Panc1 (cell line): ENCODE data around the gene DPEP2. TPM values are rescaled to one million over a fixed set of nuclear protein-coding genes. Genes with fewer than 3 reads are reported as not detected.

ENCODE experiments used
- ATAC-seq: fragments of 200-7000 bp; cut with Tn5 transposase; 2 replicates; pipeline ENCODE4 v1.9.1; 2020; ENCODE audit warnings: mild to moderate bottlenecking, moderate library complexity
- BruUV-seq: library from RNA; stranded (reverse); fragments of 400-500 nt; replicated peaks from 2 replicates; lab custom pipeline; 2021; lab: Mats Ljungman, UMichigan
- CTCF ChIA-PET: fragments of 300-600 bp; sonication (Branson Sonifier 250); formaldehyde crosslinking; loops from one replicate; lab custom pipeline; 2022; ENCODE audit warnings: antibody characterized with exemption; lab: Charles Lee
- POLR2A ChIA-PET: fragments of 300-600 bp; sonication (Branson Sonifier 250); formaldehyde crosslinking; loops from one replicate; lab custom pipeline; 2022; ENCODE audit warnings: antibody characterized with exemption; lab: Charles Lee
- DNase-seq: peaks from one replicate; pipeline ENCODE4 v3.0.0-alpha.2; 2010; ENCODE audit warnings: low read depth, low spot score
- H3K27ac ChIP-seq: 2 replicates; pipeline ENCODE4 v1.5.1; 2011; ENCODE audit warnings: mild to moderate bottlenecking, low read length, inconsistent platforms
- H3K27me3 ChIP-seq: fragments of 200-500 bp; sonication (Bioruptor generic); 2 replicates; pipeline ENCODE4 v1.6.0; 2014; ENCODE audit warnings: low read length, inconsistent platforms; ENCODE audit not compliant: control insufficient read depth, insufficient read depth
- H3K36me3 ChIP-seq: fragments of 200-500 bp; sonication (Bioruptor generic); 2 replicates; pipeline ENCODE4 v1.5.1; 2014; ENCODE audit warnings: inconsistent platforms, mild to moderate bottlenecking, low read length, moderate library complexity; ENCODE audit not compliant: control insufficient read depth, insufficient read depth
- H3K4me1 ChIP-seq: 2 replicates; pipeline ENCODE4 v1.5.1; 2011; ENCODE audit warnings: inconsistent platforms, mild to moderate bottlenecking, low read length, moderate library complexity; ENCODE audit not compliant: control insufficient read depth, insufficient read depth
- H3K4me3 ChIP-seq, 2 experiments: 2 replicates each; pipeline ENCODE4 v1.5.1; 2011 to 2012; ENCODE audit warnings: low read depth in 2 of 2, low read length in 2 of 2, mild to moderate bottlenecking in 2 of 2, inconsistent platforms in 1 of 2, moderate library complexity in 1 of 2
- H3K9me3 ChIP-seq: fragments of 200-500 bp; sonication (Bioruptor generic); 2 replicates; pipeline ENCODE4 v1.5.1; 2014; ENCODE audit warnings: low read depth, mild to moderate bottlenecking, inconsistent platforms, low read length, moderate library complexity; ENCODE audit not compliant: control insufficient read depth, insufficient read depth
- POLR2AphosphoS5 ChIP-seq: IDR thresholded peaks from 2 replicates; pipeline ENCODE4 v1.6.1; 2012; ENCODE audit warnings: mild to moderate bottlenecking, low read depth, low read length, moderate library complexity
- SIN3A ChIP-seq: IDR thresholded peaks from 2 replicates; pipeline ENCODE4 v1.6.1; 2012; ENCODE audit warnings: low read depth, mild to moderate bottlenecking, low read length, moderate library complexity, borderline replicate concordance; ENCODE audit not compliant: insufficient read depth
- TCF7L2 ChIP-seq: IDR thresholded peaks from 2 replicates; pipeline ENCODE4 v1.6.1; 2011; ENCODE audit warnings: mild to moderate bottlenecking, low read depth, low read length, inconsistent platforms
- in situ Hi-C: cut with HindIII; loops from 2 replicates; pipeline ENCODE4 v1.10.0; 2016; ENCODE audit warnings: low sequenced_read_pairs, low pct_unique_long_range_greater_than_20kb
- intact Hi-C: fragments of 100-400 bp; cut with micrococcal nuclease; formaldehyde crosslinking; loops from one replicate; pipeline ENCODE4 v1.10.0; 2022; ENCODE audit not compliant: unreplicated experiment
- total RNA-seq: library from RNA; stranded (reverse); gene quantifications from one replicate; pipeline ENCODE4 v1.2.1, GENCODE V29; 2021; ENCODE audit not compliant: unreplicated experiment
- TF ChIP-seq, protein P1 (sequence below): fragments of 450-650 bp; IDR thresholded peaks from 2 replicates; pipeline ENCODE4 v1.5.1; 2017; ENCODE audit warnings: mild to moderate bottlenecking
- TF ChIP-seq, protein P2 (sequence below), 2 experiments: IDR thresholded peaks; 2 replicates each; pipeline ENCODE4 v1.6.1; 2011 to 2012; ENCODE audit warnings: low read depth in 2 of 2, control low read depth in 1 of 2, low read length in 1 of 2, mild to moderate bottlenecking in 1 of 2, moderate library complexity in 1 of 2; ENCODE audit not compliant: insufficient read depth in 1 of 2

Gene DPEP2
- total RNA-seq, 1 experiment from 2014 or later, result not detected

DNA sequence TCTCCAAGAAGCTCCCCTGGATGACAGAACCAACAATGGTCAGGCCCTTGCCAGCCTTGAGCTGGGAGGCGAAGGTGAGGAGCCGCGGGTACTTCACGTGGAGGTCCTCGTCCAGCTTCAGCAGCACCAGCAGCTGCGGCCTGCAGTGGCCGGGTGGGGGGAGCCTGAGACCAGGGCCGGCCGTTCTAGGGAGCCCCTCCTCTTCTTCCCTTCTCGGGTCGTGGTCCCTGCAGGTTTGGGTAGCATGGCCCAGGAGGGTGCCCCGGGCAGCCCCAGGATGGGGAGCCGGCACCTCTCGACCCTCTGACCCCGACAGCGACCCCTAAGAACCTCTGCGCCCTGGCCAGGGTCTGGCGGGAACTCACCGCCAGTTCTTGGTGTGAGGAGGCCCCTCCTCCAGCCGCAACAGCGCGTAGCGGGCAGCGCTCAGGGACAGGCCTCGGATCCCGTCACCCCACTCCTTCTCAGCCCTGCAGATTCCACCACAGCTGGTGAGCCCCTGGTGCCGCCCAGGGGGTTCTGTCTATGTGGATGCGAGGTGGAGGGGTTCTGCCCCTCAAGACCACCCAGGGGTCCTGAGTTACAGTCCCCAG lies 52.2 kb downstream of the DPEP2 start:
- no peak overlapping the region for H3K27ac ChIP-seq
- H3K4me3 ChIP-seq, result no peak overlapping the region
- TF ChIP-seq, protein P1, sequence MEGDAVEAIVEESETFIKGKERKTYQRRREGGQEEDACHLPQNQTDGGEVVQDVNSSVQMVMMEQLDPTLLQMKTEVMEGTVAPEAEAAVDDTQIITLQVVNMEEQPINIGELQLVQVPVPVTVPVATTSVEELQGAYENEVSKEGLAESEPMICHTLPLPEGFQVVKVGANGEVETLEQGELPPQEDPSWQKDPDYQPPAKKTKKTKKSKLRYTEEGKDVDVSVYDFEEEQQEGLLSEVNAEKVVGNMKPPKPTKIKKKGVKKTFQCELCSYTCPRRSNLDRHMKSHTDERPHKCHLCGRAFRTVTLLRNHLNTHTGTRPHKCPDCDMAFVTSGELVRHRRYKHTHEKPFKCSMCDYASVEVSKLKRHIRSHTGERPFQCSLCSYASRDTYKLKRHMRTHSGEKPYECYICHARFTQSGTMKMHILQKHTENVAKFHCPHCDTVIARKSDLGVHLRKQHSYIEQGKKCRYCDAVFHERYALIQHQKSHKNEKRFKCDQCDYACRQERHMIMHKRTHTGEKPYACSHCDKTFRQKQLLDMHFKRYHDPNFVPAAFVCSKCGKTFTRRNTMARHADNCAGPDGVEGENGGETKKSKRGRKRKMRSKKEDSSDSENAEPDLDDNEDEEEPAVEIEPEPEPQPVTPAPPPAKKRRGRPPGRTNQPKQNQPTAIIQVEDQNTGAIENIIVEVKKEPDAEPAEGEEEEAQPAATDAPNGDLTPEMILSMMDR, result no peak
- TF ChIP-seq POLR2AphosphoS5 (no peak), SIN3A (no peak), TCF7L2 (no peak)
- TF ChIP-seq, protein P2, sequence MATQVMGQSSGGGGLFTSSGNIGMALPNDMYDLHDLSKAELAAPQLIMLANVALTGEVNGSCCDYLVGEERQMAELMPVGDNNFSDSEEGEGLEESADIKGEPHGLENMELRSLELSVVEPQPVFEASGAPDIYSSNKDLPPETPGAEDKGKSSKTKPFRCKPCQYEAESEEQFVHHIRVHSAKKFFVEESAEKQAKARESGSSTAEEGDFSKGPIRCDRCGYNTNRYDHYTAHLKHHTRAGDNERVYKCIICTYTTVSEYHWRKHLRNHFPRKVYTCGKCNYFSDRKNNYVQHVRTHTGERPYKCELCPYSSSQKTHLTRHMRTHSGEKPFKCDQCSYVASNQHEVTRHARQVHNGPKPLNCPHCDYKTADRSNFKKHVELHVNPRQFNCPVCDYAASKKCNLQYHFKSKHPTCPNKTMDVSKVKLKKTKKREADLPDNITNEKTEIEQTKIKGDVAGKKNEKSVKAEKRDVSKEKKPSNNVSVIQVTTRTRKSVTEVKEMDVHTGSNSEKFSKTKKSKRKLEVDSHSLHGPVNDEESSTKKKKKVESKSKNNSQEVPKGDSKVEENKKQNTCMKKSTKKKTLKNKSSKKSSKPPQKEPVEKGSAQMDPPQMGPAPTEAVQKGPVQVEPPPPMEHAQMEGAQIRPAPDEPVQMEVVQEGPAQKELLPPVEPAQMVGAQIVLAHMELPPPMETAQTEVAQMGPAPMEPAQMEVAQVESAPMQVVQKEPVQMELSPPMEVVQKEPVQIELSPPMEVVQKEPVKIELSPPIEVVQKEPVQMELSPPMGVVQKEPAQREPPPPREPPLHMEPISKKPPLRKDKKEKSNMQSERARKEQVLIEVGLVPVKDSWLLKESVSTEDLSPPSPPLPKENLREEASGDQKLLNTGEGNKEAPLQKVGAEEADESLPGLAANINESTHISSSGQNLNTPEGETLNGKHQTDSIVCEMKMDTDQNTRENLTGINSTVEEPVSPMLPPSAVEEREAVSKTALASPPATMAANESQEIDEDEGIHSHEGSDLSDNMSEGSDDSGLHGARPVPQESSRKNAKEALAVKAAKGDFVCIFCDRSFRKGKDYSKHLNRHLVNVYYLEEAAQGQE (IDR thresholded peaks at IDR 0.05; ENCODE audit: insufficient read depth in 1 of 2, low read depth in 2 of 2, low read length in 1 of 2), result no peak
- CTCF ChIA-PET, result no interaction called here
- POLR2A ChIA-PET, result no interaction called here
- no peaks in the 10 kb centered on the region for H3K36me3 ChIP-seq
- in situ Hi-C loops (no loop called here), intact Hi-C loops (no loop called here)
- ATAC-seq (no peak), DNase-seq (no peak)
- H3K4me1 ChIP-seq, result no peaks in the 10 kb centered on the region; the same call in 1 of the 2 replicates
- no peaks in the 10 kb centered on the region for H3K27me3 ChIP-seq
- BruUV-seq, result no TSS peak
- no peaks in the 10 kb centered on the region for H3K9me3 ChIP-seq

DNA sequence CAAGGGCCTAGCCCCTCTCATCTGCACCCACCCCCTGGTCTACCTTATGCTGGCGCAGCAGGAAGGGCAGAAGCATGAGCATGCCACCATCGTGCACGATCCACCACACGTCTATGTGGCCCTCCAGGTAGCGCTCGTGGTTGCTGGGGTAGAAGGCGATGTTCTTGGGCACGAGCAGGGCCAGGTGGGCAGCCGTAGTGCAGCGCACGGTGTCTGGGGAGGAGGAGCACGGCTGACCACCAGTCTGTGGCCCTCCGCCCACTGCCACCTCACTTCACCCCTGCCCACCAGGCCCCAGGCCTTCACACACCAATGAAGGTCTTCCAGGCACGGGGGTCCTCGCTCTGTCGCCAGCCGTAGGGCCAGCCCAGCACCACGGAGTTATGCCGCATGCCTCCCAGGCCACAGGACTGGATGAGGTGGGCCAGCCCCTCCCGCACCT lies 53.1 kb downstream of the DPEP2 start:
- CTCF ChIA-PET, result no interaction called here
- no TSS peak for BruUV-seq
- ATAC-seq (no peak), DNase-seq (no peak)
- Histone ChIP-seq H3K4me1 (no peaks in the 10 kb centered on the region; the same call in 1 of the 2 replicates), H3K4me3 (no peak overlapping the region), H3K9me3 (no peaks in the 10 kb centered on the region), H3K36me3 (no peaks in the 10 kb centered on the region), H3K27me3 (no peaks in the 10 kb centered on the region), H3K27ac (no peak overlapping the region)
- in situ Hi-C loops (no loop called here), intact Hi-C loops (no loop called here)
- TF ChIP-seq, protein P1, result no peak
- TF ChIP-seq POLR2AphosphoS5 (no peak), SIN3A (no peak), TCF7L2 (no peak)
- TF ChIP-seq, protein P2 (IDR thresholded peaks at IDR 0.05; ENCODE audit: insufficient read depth in 1 of 2, low read depth in 2 of 2, low read length in 1 of 2), result no peak
- POLR2A ChIA-PET, result interaction anchor here (0.5 kb wide), 1 partner anchor 27 kb away, joined by 3 read pairs; no protein-coding TSS in a partner anchor
